ENCODE results near the gene ATIC.

DNA sequence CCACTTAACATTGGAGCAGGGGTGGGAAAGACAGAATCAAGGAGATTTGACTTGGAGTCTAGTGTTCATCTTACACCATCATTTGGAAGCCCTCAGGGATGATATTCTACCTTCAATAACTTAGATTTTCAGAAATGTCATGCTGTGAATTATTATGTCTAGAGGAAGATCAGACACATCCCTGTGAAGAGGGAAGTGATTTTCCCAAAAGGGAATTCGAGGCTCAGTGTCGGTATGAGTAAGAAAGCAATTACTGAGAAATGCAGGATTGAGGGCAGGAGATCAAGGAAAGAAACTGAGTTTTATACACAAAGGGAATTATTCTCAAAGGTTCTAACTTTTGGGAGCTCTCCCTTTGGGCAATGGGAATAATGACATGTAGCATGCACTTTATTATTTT is 25.6 kb upstream of the ATIC start:
- no peak for TF ChIP-seq FOXP2 (optimal IDR thresholded peaks at IDR 0.05; ENCODE audit: control extremely low read depth, extremely low read length, insufficient read depth)
- no peak for TF ChIP-seq POLR2AphosphoS5 (IDR thresholded peaks at IDR 0.05; ENCODE audit: borderline replicate concordance, low read depth, low read length)
- no peak for TF ChIP-seq EZH2 (IDR thresholded peaks at IDR 0.05)
